DOHH2 (cell line): ENCODE results near the gene OPALIN.

Experiments used
- H3F3A ChIP-seq: fragments of 200-600 bp; sonication (generic), shearing (Covaris generic); 2 replicates; pipeline ENCODE4 v1.6.0; 2016; ENCODE audit warnings: antibody characterized with exemption, mild to moderate bottlenecking; ENCODE audit not compliant: control insufficient read depth, insufficient read depth
- H3K27ac ChIP-seq: fragments of 200-600 bp; sonication (generic); 2 replicates; pipeline ENCODE4 v1.5.1; 2014; ENCODE audit warnings: low read depth, mild to moderate bottlenecking, low read length, moderate library complexity
- H3K27me3 ChIP-seq: fragments of 200-600 bp; sonication (generic); 2 replicates; pipeline ENCODE4 v1.6.1; 2014; ENCODE audit warnings: mild to moderate bottlenecking, low read length, mixed read lengths; ENCODE audit not compliant: control insufficient read depth
- H3K36me3 ChIP-seq: fragments of 200-600 bp; sonication (generic); 2 replicates; pipeline ENCODE4 v1.6.1; 2014; ENCODE audit warnings: mild to moderate bottlenecking, low read length, moderate library complexity, mixed read lengths; ENCODE audit not compliant: control insufficient read depth
- H3K4me1 ChIP-seq: fragments of 200-600 bp; sonication (generic); 2 replicates; pipeline ENCODE4 v1.6.1; 2014; ENCODE audit warnings: mild to moderate bottlenecking, low read length, mixed read lengths; ENCODE audit not compliant: control insufficient read depth
- H3K4me2 ChIP-seq: fragments of 200-600 bp; sonication (generic); 2 replicates; pipeline ENCODE4 v1.6.0; 2014; ENCODE audit warnings: mild to moderate bottlenecking, low read length, moderate library complexity
- H3K4me3 ChIP-seq: fragments of 200-600 bp; sonication (generic); 2 replicates; pipeline ENCODE4 v1.5.1; 2014; ENCODE audit warnings: mild to moderate bottlenecking, low read length, mixed read lengths
- H3K79me2 ChIP-seq: fragments of 200-600 bp; sonication (generic); 2 replicates; pipeline ENCODE4 v1.6.1; 2014; ENCODE audit warnings: mild to moderate bottlenecking, low read length, mixed read lengths; ENCODE audit not compliant: control insufficient read depth
- H3K9me2 ChIP-seq: fragments of 200-600 bp; sonication (generic); replicated peaks from 2 replicates; pipeline ENCODE4 v1.6.1; 2014; ENCODE audit warnings: mild to moderate bottlenecking, low read length, mixed read lengths; ENCODE audit not compliant: control insufficient read depth
- H3K9me3 ChIP-seq: fragments of 200-600 bp; sonication (generic); 2 replicates; pipeline ENCODE4 v1.6.1; 2014; ENCODE audit warnings: antibody characterized with exemption, low read length, mixed read lengths; ENCODE audit not compliant: control insufficient read depth, insufficient read depth
- H4K20me1 ChIP-seq: fragments of 200-600 bp; sonication (generic); 2 replicates; pipeline ENCODE4 v1.6.0; 2014; ENCODE audit warnings: low read depth, mild to moderate bottlenecking, antibody characterized with exemption, low read length, moderate library complexity; ENCODE audit not compliant: control insufficient read depth, insufficient read depth
- EZH2phosphoT487 ChIP-seq: fragments of 200-600 bp; sonication (generic); IDR thresholded peaks from 2 replicates; pipeline ENCODE4 v1.6.1; 2017; ENCODE audit warnings: borderline replicate concordance, mild to moderate bottlenecking, antibody characterized with exemption, low read length, moderate library complexity, mixed read lengths
- TF ChIP-seq, protein P1 (sequence below): fragments of 200-600 bp; sonication (generic); IDR thresholded peaks from one replicate; pipeline ENCODE4 v1.5.1; 2014; ENCODE audit warnings: antibody characterized with exemption, mild to moderate bottlenecking, low read depth, low read length; ENCODE audit not compliant: poor library complexity, severe bottlenecking

The OPALIN gene

GRCh38 chr10:96313344-96313743 lies 45.5 kb downstream of the OPALIN start:
- Histone ChIP-seq H3K9me2 (no peaks in the 10 kb centered on the region), H3K4me3 (no peak overlapping the region), H3K27ac (no peak overlapping the region), H3K27me3 (no peaks in the 10 kb centered on the region), H3F3A (no peaks in the 10 kb centered on the region), H4K20me1 (no peaks in the 10 kb centered on the region), H3K4me2 (no peak overlapping the region), H3K4me1 (no peaks in the 10 kb centered on the region), H3K9me3 (no peaks in the 10 kb centered on the region), H3K79me2 (no peaks in the 10 kb centered on the region), H3K36me3 (no peaks in the 10 kb centered on the region)
- TF ChIP-seq, protein P1, sequence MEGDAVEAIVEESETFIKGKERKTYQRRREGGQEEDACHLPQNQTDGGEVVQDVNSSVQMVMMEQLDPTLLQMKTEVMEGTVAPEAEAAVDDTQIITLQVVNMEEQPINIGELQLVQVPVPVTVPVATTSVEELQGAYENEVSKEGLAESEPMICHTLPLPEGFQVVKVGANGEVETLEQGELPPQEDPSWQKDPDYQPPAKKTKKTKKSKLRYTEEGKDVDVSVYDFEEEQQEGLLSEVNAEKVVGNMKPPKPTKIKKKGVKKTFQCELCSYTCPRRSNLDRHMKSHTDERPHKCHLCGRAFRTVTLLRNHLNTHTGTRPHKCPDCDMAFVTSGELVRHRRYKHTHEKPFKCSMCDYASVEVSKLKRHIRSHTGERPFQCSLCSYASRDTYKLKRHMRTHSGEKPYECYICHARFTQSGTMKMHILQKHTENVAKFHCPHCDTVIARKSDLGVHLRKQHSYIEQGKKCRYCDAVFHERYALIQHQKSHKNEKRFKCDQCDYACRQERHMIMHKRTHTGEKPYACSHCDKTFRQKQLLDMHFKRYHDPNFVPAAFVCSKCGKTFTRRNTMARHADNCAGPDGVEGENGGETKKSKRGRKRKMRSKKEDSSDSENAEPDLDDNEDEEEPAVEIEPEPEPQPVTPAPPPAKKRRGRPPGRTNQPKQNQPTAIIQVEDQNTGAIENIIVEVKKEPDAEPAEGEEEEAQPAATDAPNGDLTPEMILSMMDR, result no peak
- no peak for TF ChIP-seq EZH2phosphoT487

- Histone ChIP-seq H3K4me3 (no peak overlapping the region), H3K27ac (no peak overlapping the region), H3K9me3 (no peaks in the 10 kb centered on the region), H3K36me3 (no peaks in the 10 kb centered on the region), H3K4me1 (peaks cover 9% of the 10 kb centered on the region), H3F3A (no peaks in the 10 kb centered on the region), H4K20me1 (no peaks in the 10 kb centered on the region), H3K27me3 (no peaks in the 10 kb centered on the region), H3K4me2 (no peak overlapping the region), H3K79me2 (no peaks in the 10 kb centered on the region), H3K9me2 (no peaks in the 10 kb centered on the region)
- TF ChIP-seq, protein P1, result no peak
- no peak for TF ChIP-seq EZH2phosphoT487
Measured at GRCh38 chr10:96311180-96311715, 47.6 kb downstream of the OPALIN start.

DNA sequence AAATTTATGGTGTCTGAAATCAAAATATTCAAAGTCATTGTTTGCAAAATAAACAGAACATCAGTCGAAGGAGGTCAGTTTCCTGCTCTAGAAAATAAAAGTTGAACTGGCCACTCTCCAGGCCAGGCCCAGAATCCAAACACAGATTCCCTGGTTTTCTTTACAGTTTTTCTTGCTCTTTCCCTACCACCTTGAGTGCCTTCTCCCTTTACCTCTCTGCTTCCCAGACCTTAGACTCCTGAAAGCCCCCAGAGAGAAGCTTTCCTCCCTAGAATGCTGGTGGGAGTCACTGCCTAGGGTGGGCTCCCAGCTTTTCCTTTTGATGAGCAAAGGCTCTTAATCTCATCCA lies 48.5 kb downstream of the OPALIN start:
- H3K27ac ChIP-seq, result no peak overlapping the region
- H3F3A ChIP-seq, result no peaks in the 10 kb centered on the region
- H3K4me1 ChIP-seq, result peaks cover 11% of the 10 kb centered on the region
- no peak for TF ChIP-seq EZH2phosphoT487
- TF ChIP-seq, protein P1, result no peak
- no peaks in the 10 kb centered on the region for H3K9me3 ChIP-seq
- H4K20me1 ChIP-seq, result no peaks in the 10 kb centered on the region
- no peak overlapping the region for H3K4me3 ChIP-seq
- no peaks in the 10 kb centered on the region for H3K27me3 ChIP-seq
- H3K36me3 ChIP-seq, result no peaks in the 10 kb centered on the region
- H3K79me2 ChIP-seq, result no peaks in the 10 kb centered on the region
- no peaks in the 10 kb centered on the region for H3K9me2 ChIP-seq
- no peak overlapping the region for H3K4me2 ChIP-seq
